ENCODE measurements around the gene CEP112. TPM values are rescaled to one million over a fixed set of nuclear protein-coding genes. Genes with fewer than 3 reads are reported as not detected.

The CEP112 gene
- total and polyA plus RNA-seq, 2 of the 8 experiments (the other 6 are each of a cell fraction or from before 2014, with no cell fraction given), result 0.62 to 3.1 TPM

- TF ChIP-seq SRF (IDR thresholded peaks at IDR 0.05; ENCODE audit: low read depth, low read length), result peak; percentile 27; the same call in 1 of the 2 replicates
- TF ChIP-seq SP1 (IDR thresholded peaks at IDR 0.05; ENCODE audit: low read depth, low read length), result no peak
- H3K79me2 ChIP-seq (ENCODE audit: control insufficient read depth in 1 of 2, insufficient read depth in 2 of 2, low read length in 2 of 2), result no peaks in the 10 kb centered on the region
- peaks cover 0 to 2% (median under 1%) of the 10 kb centered on the region in 4 experiments; a peak in 1 of 7 replicates for H3K4me1 ChIP-seq (replicated peaks in 1 of 4; ENCODE audit: control insufficient read depth in 3 of 4, insufficient read depth in 4 of 4, low read length in 3 of 4)
- H2BK5ac ChIP-seq (ENCODE audit: low read depth, low read length), result no peak overlapping the region
- no peak overlapping the region for H4K5ac ChIP-seq (ENCODE audit: insufficient read length, low read depth, low read length)
- H2BK12ac ChIP-seq (ENCODE audit: low read depth, low read length), result no peak overlapping the region
- POLR2A ChIA-PET (ENCODE audit: partially characterized antibody), result no interaction called here
- no peak overlapping the region for H3K23ac ChIP-seq (ENCODE audit: insufficient read length)
- no peak overlapping the region for H3K14ac ChIP-seq (ENCODE audit: insufficient read length)
- no peaks in the 10 kb centered on the region for H4K20me1 ChIP-seq (replicated peaks in 1 of 2; ENCODE audit: control insufficient read depth in 1 of 2, insufficient read depth in 2 of 2, low read length in 2 of 2)
- no peak overlapping the region for H3K56ac ChIP-seq (replicated peaks; ENCODE audit: insufficient read length, low read depth, low read length)
- no peaks in the 10 kb centered on the region; the same call in 1 of the 2 replicates for H3K23me2 ChIP-seq (ENCODE audit: low read depth, low read length)
- H3K9me3 ChIP-seq (ENCODE audit: insufficient read depth in 2 of 2, low read depth in 1 of 2, low read length in 1 of 2), result no peaks in the 10 kb centered on the region
- H2AK5ac ChIP-seq (ENCODE audit: low read depth, low read length), result no peak overlapping the region
- CTCF ChIA-PET (ENCODE audit: partially characterized antibody), result interaction anchor here (0.7 kb wide), 1 partner anchor 25 kb away, joined by 3 read pairs; no protein-coding TSS in a partner anchor
- 82% methylated on average over 9 of the region's 9 CpGs; no CpG with 5 or more reads in 1 of the 2 experiments for WGBS, 2 experiments (ENCODE audit: extremely low coverage in 1 of 2, insufficient coverage in 1 of 2, insufficient read length in 1 of 2, insufficient replicate concordance in 2 of 2, low coverage in 1 of 2, low lambda C conversion rate in 2 of 2, missing lambda C conversion rate in 1 of 2)
- no peak overlapping the region for H4K91ac ChIP-seq (replicated peaks; ENCODE audit: insufficient read length, low read length)
- H3K36me3 ChIP-seq (ENCODE audit: control insufficient read depth in 2 of 4, insufficient read depth in 4 of 4, low read length in 3 of 4), result no peaks in the 10 kb centered on the region
- H2AFZ ChIP-seq (ENCODE audit: low read length), result no peak overlapping the region
- no peak overlapping the region for H3K4me3 ChIP-seq (ENCODE audit: extremely low read depth in 1 of 4, insufficient read depth in 2 of 4, low read depth in 3 of 4, low read length in 4 of 4)
- H4K8ac ChIP-seq (ENCODE audit: extremely low read depth, insufficient read depth, low read length), result no peak overlapping the region
- no peak overlapping the region for H3K27ac ChIP-seq (ENCODE audit: low read depth, low read length)
- no peak overlapping the region for H3K4ac ChIP-seq (replicated peaks; ENCODE audit: insufficient read length, low read depth, low read length)
- FAIRE-seq, result no peak
- H3K27me3 ChIP-seq (replicated peaks in 1 of 4; ENCODE audit: control insufficient read depth in 3 of 4, extremely low read depth in 1 of 4, insufficient read depth in 3 of 4, low read length in 3 of 4), result no peaks in the 10 kb centered on the region
- no peaks in the 10 kb centered on the region for H3K79me1 ChIP-seq (ENCODE audit: low read depth, low read length)
- H3K18ac ChIP-seq (ENCODE audit: extremely low read depth, low read length), result no peak overlapping the region
- DNase-seq (ENCODE audit: low read depth in 1 of 2, low spot score in 2 of 2), result no peak
- H2BK20ac ChIP-seq (ENCODE audit: low read length), result no peak overlapping the region
- H2BK120ac ChIP-seq (replicated peaks; ENCODE audit: low read depth, low read length), result no peak overlapping the region
- no peak overlapping the region for H3K4me2 ChIP-seq (ENCODE audit: insufficient read depth in 1 of 2, low read depth in 2 of 2, low read length in 2 of 2)
- H3K9ac ChIP-seq (replicated peaks in 1 of 4; ENCODE audit: extremely low read depth in 1 of 4, low read depth in 3 of 4, low read length in 3 of 4), result no peak overlapping the region
- H2BK15ac ChIP-seq (ENCODE audit: low read length), result no peak overlapping the region
Observed at GRCh38 chr17:65703891-65704290, 488.0 kb downstream of the CEP112 start.

Data from H1 (cell line).